Hepatocyte (in vitro differentiated cells): Measurements from ENCODE around the gene ENPP1. TPM values are rescaled to one million over a fixed set of nuclear protein-coding genes. Genes with fewer than 3 reads are reported as not detected.

Source experiments
- DNase-seq: peaks from one replicate; pipeline ENCODE4 v3.0.0-alpha.2; 2016; ENCODE audit warnings: low spot score
- H2AFZ ChIP-seq: fragments of 200-600 bp; sonication (generic); 2 replicates; pipeline ENCODE4 v1.6.0; 2016; ENCODE audit warnings: antibody characterized with exemption, mild to moderate bottlenecking
- H3K27ac ChIP-seq: fragments of 200-600 bp; sonication (generic); 2 replicates; pipeline ENCODE4 v1.5.1; 2016; ENCODE audit warnings: mild to moderate bottlenecking
- H3K27me3 ChIP-seq: fragments of 200-600 bp; sonication (generic); 2 replicates; pipeline ENCODE4 v1.6.1; 2016
- H3K36me3 ChIP-seq: fragments of 200-600 bp; sonication (generic); replicated peaks from 2 replicates; pipeline ENCODE4 v1.5.1; 2016; ENCODE audit warnings: low read depth; ENCODE audit not compliant: insufficient read depth
- H3K4me1 ChIP-seq: fragments of 200-600 bp; sonication (generic); 2 replicates; pipeline ENCODE4 v1.5.1; 2016; ENCODE audit warnings: mild to moderate bottlenecking, moderate library complexity; ENCODE audit not compliant: insufficient read depth
- H3K4me2 ChIP-seq: fragments of 200-600 bp; sonication (generic); 2 replicates; pipeline ENCODE4 v1.6.0; 2016
- H3K4me3 ChIP-seq: fragments of 200-600 bp; sonication (generic); 2 replicates; pipeline ENCODE4 v1.5.1; 2016; ENCODE audit warnings: mild to moderate bottlenecking
- H3K79me2 ChIP-seq: fragments of 200-600 bp; sonication (generic); 2 replicates; pipeline ENCODE4 v1.6.0; 2017; ENCODE audit warnings: mild to moderate bottlenecking
- H3K9me2 ChIP-seq: fragments of 200-600 bp; sonication (generic); replicated peaks from 2 replicates; pipeline ENCODE4 v1.6.0; 2017; ENCODE audit warnings: mild to moderate bottlenecking; ENCODE audit not compliant: insufficient read depth
- H3K9me3 ChIP-seq: fragments of 200-600 bp; sonication (generic); 2 replicates; pipeline ENCODE4 v1.5.1; 2016; ENCODE audit warnings: low read depth, mild to moderate bottlenecking
- H4K20me1 ChIP-seq: fragments of 200-600 bp; sonication (generic); 2 replicates; pipeline ENCODE4 v1.6.0; 2016; ENCODE audit warnings: mild to moderate bottlenecking; ENCODE audit not compliant: insufficient read depth, poor library complexity, severe bottlenecking
- CTCF ChIP-seq: fragments of 200-600 bp; sonication (generic); IDR thresholded peaks from 2 replicates; pipeline ENCODE4 v1.5.1; 2016; ENCODE audit warnings: antibody characterized with exemption, mild to moderate bottlenecking; ENCODE audit not compliant: poor library complexity
- EZH2 ChIP-seq: fragments of 200-600 bp; sonication (generic); IDR thresholded peaks from 2 replicates; pipeline ENCODE4 v1.6.1; 2016; ENCODE audit warnings: antibody characterized with exemption, mild to moderate bottlenecking, borderline replicate concordance
- EZH2phosphoT487 ChIP-seq: fragments of 200-600 bp; sonication (generic); IDR thresholded peaks from one replicate; pipeline ENCODE4 v1.6.1; 2018; ENCODE audit warnings: antibody characterized with exemption, mild to moderate bottlenecking, low read depth, moderate library complexity; ENCODE audit not compliant: unreplicated experiment, severe bottlenecking
- WGBS: methylation state at CpG from one replicate; pipeline ENCODE4 v1.1.6; 2016; ENCODE audit warnings: low lambda C conversion rate; ENCODE audit errors: missing lambda C conversion rate; 5-methylcytosine and 5-hydroxymethylcytosine counted together
- polyA plus RNA-seq: library from polyadenylated mRNA; unstranded; fragments of >200 nt; fragmentation: Nextera tagmentation; extraction: Ambion mirVana; gene quantifications from 2 replicates; pipeline ENCODE4 v1.2.1, GENCODE V29; 2016
- total RNA-seq: library from RNA; depleted of rRNA; stranded (reverse); fragments of >200 nt; gene quantifications from 2 replicates; pipeline ENCODE4 v1.2.3, GENCODE V29; 2014

The ENPP1 gene
- total and polyA plus RNA-seq, 2 experiments from 2014 or later: 74.7 to 86.9 TPM

- Histone ChIP-seq H3K4me3 (no peak overlapping the region), H4K20me1 (no peaks in the 10 kb centered on the region), H3K27ac (no peak overlapping the region), H3K4me1 (peaks cover 13% of the 10 kb centered on the region), H3K27me3 (no peaks in the 10 kb centered on the region), H2AFZ (no peak overlapping the region), H3K36me3 (no peaks in the 10 kb centered on the region), H3K79me2 (no peaks in the 10 kb centered on the region), H3K9me3 (no peaks in the 10 kb centered on the region), H3K9me2 (no peaks in the 10 kb centered on the region), H3K4me2 (no peak overlapping the region)
- DNase-seq: no peak
- 94% methylated on average over 11 of the region's 11 CpGs for WGBS
- TF ChIP-seq CTCF: no peak
- TF ChIP-seq EZH2: no peak
- no peak for TF ChIP-seq EZH2phosphoT487
Observed at GRCh38 chr6:131780600-131780999, 27.2 kb upstream of the ENPP1 start.

- Histone ChIP-seq H3K4me1 (peaks cover 13% of the 10 kb centered on the region), H4K20me1 (no peaks in the 10 kb centered on the region), H3K4me2 (no peak overlapping the region), H3K9me3 (no peaks in the 10 kb centered on the region), H3K9me2 (no peaks in the 10 kb centered on the region), H3K79me2 (no peaks in the 10 kb centered on the region), H3K4me3 (no peak overlapping the region), H3K27me3 (no peaks in the 10 kb centered on the region), H3K27ac (no peak overlapping the region), H3K36me3 (no peaks in the 10 kb centered on the region), H2AFZ (no peak overlapping the region)
- no peak for DNase-seq
- no peak for TF ChIP-seq EZH2
- TF ChIP-seq CTCF: no peak
- TF ChIP-seq EZH2phosphoT487: no peak
- WGBS: 86% methylated on average over 3 of the region's 3 CpGs
Observed at GRCh38 chr6:131781687-131782086, 26.1 kb upstream of the ENPP1 start.

GRCh38 chr6:131782764-131783163 lies 25.1 kb upstream of the ENPP1 start:
- no peak overlapping the region for H2AFZ ChIP-seq
- no peak overlapping the region for H3K27ac ChIP-seq
- no peaks in the 10 kb centered on the region for H3K36me3 ChIP-seq
- no peaks in the 10 kb centered on the region for H3K79me2 ChIP-seq
- H4K20me1 ChIP-seq: no peaks in the 10 kb centered on the region
- H3K4me1 ChIP-seq: peaks cover 9% of the 10 kb centered on the region
- H3K9me3 ChIP-seq: no peaks in the 10 kb centered on the region
- peak; percentile 32 for DNase-seq
- H3K4me2 ChIP-seq: no peak overlapping the region
- TF ChIP-seq EZH2phosphoT487 (no peak), CTCF (peak; percentile 29), EZH2 (no peak)
- H3K9me2 ChIP-seq: no peaks in the 10 kb centered on the region
- H3K27me3 ChIP-seq: no peaks in the 10 kb centered on the region
- H3K4me3 ChIP-seq: no peak overlapping the region
- 95% methylated on average over 1 of the region's 1 CpG for WGBS

- no peak overlapping the region for H3K4me3 ChIP-seq
- H3K9me2 ChIP-seq: no peaks in the 10 kb centered on the region
- TF ChIP-seq EZH2phosphoT487 (no peak), EZH2 (no peak), CTCF (no peak)
- no peaks in the 10 kb centered on the region for H4K20me1 ChIP-seq
- no peak overlapping the region for H2AFZ ChIP-seq
- H3K9me3 ChIP-seq: no peaks in the 10 kb centered on the region
- WGBS: 80% methylated on average over 1 of the region's 1 CpG
- H3K36me3 ChIP-seq: no peaks in the 10 kb centered on the region
- no peak overlapping the region for H3K27ac ChIP-seq
- peaks cover 3% of the 10 kb centered on the region for H3K4me1 ChIP-seq
- H3K4me2 ChIP-seq: no peak overlapping the region
- no peaks in the 10 kb centered on the region for H3K79me2 ChIP-seq
- no peak for DNase-seq
- H3K27me3 ChIP-seq: no peaks in the 10 kb centered on the region
Observed at GRCh38 chr6:131784561-131784960, 23.3 kb upstream of the ENPP1 start.
